HCT116 (cell line): ENCODE data around the gene AP3D1.

Source experiments
- POLR2A ChIP-seq: IDR thresholded peaks from 2 replicates; pipeline ENCODE4 v1.7.0; 2011; ENCODE audit warnings: borderline replicate concordance; ENCODE audit not compliant: insufficient read depth, insufficient read length; ENCODE audit errors: extremely low read depth
- POLR2AphosphoS5 ChIP-seq: IDR thresholded peaks from 2 replicates; pipeline ENCODE4 v1.6.1; 2011; ENCODE audit warnings: mild to moderate bottlenecking, low read depth, low read length, moderate library complexity
- SIN3A ChIP-seq: IDR thresholded peaks from 2 replicates; pipeline ENCODE4 v1.6.1; 2012; ENCODE audit warnings: low read depth
- SP1 ChIP-seq: IDR thresholded peaks from 2 replicates; pipeline ENCODE4 v1.6.1; 2012; ENCODE audit warnings: low read depth
- SRF ChIP-seq: IDR thresholded peaks from 2 replicates; pipeline ENCODE4 v1.6.1; 2012; ENCODE audit warnings: low read depth
- YY1 ChIP-seq: IDR thresholded peaks from 2 replicates; pipeline ENCODE4 v1.6.1; 2011; ENCODE audit warnings: low read length, low read depth, moderate library complexity, mild to moderate bottlenecking; ENCODE audit not compliant: insufficient replicate concordance; ENCODE audit errors: extremely low read depth
- TF ChIP-seq, protein P1 (sequence below), 3 experiments: fragments of 200-600 bp in 1 of 3; sonication (generic) in 1 of 3; IDR thresholded peaks in 2 of 3; conservative IDR thresholded peaks in 1 of 3; 2 replicates each; pipeline ENCODE4 v1.5.1; 2012 to 2017; ENCODE audit warnings: low read depth in 2 of 3, low read length in 2 of 3, antibody characterized with exemption in 1 of 3, borderline replicate concordance in 1 of 3, control low read depth in 1 of 3, mild to moderate bottlenecking in 1 of 3, mixed read lengths in 1 of 3, mixed run types in 1 of 3, moderate library complexity in 1 of 3; ENCODE audit not compliant: insufficient read depth in 1 of 3

- TF ChIP-seq, protein P1, sequence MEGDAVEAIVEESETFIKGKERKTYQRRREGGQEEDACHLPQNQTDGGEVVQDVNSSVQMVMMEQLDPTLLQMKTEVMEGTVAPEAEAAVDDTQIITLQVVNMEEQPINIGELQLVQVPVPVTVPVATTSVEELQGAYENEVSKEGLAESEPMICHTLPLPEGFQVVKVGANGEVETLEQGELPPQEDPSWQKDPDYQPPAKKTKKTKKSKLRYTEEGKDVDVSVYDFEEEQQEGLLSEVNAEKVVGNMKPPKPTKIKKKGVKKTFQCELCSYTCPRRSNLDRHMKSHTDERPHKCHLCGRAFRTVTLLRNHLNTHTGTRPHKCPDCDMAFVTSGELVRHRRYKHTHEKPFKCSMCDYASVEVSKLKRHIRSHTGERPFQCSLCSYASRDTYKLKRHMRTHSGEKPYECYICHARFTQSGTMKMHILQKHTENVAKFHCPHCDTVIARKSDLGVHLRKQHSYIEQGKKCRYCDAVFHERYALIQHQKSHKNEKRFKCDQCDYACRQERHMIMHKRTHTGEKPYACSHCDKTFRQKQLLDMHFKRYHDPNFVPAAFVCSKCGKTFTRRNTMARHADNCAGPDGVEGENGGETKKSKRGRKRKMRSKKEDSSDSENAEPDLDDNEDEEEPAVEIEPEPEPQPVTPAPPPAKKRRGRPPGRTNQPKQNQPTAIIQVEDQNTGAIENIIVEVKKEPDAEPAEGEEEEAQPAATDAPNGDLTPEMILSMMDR (IDR thresholded peaks at IDR 0.05 in 2 of 3, conservative IDR thresholded peaks at IDR 0.05 in 1 of 3; ENCODE audit: borderline replicate concordance in 1 of 3, insufficient read depth in 1 of 3, low read depth in 2 of 3, low read length in 2 of 3), result 0 out of 6 replicates have a peak, but pooled peaks of 1 of the 3 experiments have one; percentile 1
- TF ChIP-seq POLR2AphosphoS5 (no peak), SP1 (no peak), SIN3A (no peak), POLR2A (no peak), YY1 (no peak), SRF (no peak)
These were observed 54.0 kb downstream of the AP3D1 start for GRCh38 chr19:2097203-2097885.
